Fibroblast of mammary gland (primary cell): ENCODE results near the gene ANKUB1.

Experiments used
- DNase-seq: peaks from one replicate; pipeline ENCODE4 v3.0.0-alpha.2; 2010; ENCODE audit warnings: low read depth
- H3K4me3 ChIP-seq: 2 replicates; pipeline ENCODE4 v1.5.1; 2011; ENCODE audit warnings: low read depth, mild to moderate bottlenecking, low read length, moderate library complexity; ENCODE audit not compliant: control insufficient read depth
- TF ChIP-seq, protein P1 (sequence below): conservative IDR thresholded peaks from 2 replicates; pipeline ENCODE4 v1.5.1; 2011; ENCODE audit warnings: low read depth, low read length, inconsistent platforms; ENCODE audit not compliant: control insufficient read depth, insufficient read depth

The ANKUB1 gene

DNA sequence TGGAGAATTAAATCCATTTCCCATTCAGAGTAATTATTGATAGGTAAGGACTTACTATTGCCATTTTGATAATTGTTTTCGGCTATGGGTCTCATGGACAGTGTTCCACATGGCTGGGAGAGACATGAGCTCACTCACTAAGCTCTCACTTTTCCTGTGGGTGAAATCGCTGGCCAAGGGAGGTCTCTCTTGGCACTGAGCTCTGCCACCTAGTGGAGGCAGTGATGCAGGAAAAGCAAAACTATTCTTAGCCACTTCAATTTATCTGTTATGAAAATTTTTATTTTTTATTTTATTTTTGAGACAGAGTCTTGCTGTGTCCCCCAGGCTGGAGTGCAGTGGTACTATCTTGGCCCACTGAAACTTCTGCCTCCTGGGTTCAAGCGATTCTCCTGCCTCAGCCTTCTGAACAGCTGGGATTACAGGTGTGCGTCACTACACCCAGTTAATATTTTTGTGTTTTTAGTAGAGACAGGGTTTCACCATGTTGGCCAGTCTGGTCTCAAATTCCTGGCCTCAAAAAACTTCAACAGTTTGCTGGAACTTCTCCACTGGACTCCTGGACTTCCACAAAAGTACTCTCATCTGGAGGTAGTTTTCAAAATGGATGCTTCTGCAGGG lies 16.0 kb upstream of the ANKUB1 start:
- DNase-seq: peak; percentile 81
- no peak overlapping the region for H3K4me3 ChIP-seq
- TF ChIP-seq, protein P1, sequence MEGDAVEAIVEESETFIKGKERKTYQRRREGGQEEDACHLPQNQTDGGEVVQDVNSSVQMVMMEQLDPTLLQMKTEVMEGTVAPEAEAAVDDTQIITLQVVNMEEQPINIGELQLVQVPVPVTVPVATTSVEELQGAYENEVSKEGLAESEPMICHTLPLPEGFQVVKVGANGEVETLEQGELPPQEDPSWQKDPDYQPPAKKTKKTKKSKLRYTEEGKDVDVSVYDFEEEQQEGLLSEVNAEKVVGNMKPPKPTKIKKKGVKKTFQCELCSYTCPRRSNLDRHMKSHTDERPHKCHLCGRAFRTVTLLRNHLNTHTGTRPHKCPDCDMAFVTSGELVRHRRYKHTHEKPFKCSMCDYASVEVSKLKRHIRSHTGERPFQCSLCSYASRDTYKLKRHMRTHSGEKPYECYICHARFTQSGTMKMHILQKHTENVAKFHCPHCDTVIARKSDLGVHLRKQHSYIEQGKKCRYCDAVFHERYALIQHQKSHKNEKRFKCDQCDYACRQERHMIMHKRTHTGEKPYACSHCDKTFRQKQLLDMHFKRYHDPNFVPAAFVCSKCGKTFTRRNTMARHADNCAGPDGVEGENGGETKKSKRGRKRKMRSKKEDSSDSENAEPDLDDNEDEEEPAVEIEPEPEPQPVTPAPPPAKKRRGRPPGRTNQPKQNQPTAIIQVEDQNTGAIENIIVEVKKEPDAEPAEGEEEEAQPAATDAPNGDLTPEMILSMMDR: peak; percentile 95

DNA sequence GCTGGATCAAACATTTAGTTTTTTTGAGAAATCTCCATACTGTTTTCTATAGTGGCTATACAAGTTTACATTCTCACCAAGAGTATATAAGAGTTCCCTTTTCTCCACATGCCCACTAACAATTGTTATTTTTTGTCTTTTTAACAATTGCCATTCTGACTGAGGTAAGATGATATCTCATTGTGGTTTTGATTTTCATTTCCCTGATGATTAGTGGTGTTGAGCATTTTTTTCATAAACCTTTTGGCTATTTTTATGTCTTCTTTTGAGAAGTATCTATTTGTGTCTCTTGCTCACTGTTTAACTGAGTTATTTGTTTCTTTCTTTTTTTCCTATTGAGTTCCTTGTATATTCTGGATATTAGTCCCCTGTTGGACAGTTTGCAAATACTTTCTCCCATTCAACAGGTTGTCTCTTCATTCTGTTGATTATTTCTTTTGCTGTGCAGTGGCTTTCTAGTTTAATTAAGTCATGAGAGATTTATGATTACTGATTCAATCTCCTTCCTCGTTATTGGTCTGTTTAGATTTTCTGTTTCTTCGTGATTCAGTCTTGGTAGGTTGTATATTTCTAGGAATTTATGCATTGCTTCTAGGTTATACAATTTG lies 13.9 kb upstream of the ANKUB1 start:
- no peak overlapping the region for H3K4me3 ChIP-seq
- no peak for DNase-seq
- TF ChIP-seq, protein P1: no peak

DNA sequence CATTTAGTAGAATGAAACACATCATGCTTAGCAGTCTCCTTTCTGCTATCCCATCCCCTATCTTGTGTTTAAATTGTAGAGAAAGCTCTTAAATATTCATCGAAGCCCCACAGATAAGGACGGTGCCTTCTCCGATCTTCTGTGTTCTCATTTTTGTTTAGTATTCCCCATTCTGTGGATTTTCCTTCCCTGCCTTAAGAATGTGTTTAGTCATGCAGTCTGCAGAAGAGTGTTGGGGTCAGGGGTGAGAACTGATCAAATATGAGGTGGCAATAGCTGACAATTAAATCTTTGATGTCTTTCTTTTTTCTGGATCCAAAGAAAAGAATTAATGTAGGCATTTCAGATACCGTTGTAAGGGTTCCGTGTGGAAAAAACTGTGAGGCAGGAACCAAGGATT lies 9.3 kb upstream of the ANKUB1 start:
- TF ChIP-seq, protein P1: no peak
- DNase-seq: no peak
- H3K4me3 ChIP-seq: no peak overlapping the region

DNA sequence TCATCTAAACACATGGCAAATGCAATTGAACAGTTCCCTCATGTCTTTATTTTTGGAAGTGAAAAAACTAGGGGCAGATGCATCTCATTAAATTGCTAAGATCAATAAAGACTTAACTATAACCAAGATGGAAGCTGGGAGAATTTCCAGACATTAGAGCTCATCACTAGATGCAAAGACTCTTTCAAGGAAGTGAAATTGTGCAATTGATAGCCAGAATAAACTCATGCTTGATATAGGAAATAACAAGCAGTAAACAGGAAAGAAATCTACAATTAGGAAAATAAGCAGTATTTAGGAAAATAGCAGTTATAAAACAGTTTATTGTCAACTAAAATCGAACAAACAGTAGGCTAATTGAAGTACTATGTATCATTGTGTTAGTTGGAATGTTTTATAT lies 8.8 kb upstream of the ANKUB1 start:
- no peak overlapping the region for H3K4me3 ChIP-seq
- TF ChIP-seq, protein P1: no peak
- DNase-seq: no peak

DNA sequence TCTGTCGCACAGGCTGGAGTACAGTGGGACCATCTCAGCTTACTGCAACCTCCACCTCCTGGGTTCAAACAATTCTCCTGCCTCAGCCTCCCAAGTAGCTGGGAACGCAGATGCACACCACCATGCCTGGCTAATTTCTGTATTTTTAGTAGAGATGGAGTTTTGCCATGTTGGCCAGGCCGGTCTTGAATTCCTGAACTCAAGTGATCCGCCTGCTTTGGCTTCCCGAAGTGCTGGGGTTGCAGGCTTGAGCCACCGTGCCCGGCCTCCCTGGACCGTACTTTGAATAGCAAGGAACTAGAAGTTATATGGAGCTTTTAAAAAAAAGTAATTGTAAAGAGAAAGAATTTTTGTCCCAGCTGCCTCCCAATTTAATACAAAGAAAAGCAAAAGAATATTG lies 8.3 kb upstream of the ANKUB1 start:
- TF ChIP-seq, protein P1: no peak
- DNase-seq: no peak
- H3K4me3 ChIP-seq: no peak overlapping the region

DNA sequence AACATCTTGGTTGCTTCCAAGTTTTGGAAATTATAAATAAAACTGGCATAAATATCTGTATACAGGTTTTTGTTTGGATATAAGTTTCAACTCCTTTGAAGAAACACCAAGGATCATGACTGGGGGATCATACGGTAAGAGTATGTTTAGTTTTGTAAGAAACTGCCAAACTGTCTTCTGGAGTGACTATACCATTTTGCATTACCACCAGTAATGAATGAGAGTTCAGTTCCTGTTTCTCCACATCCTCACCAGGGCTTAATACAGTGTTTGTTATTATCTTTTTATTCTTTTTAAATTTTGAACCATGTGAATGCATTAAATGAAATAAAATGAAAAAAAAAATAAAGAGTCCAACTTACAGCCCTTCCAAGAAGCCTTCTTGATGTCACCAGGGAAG lies 3.7 kb upstream of the ANKUB1 start:
- no peak for DNase-seq
- TF ChIP-seq, protein P1: no peak
- H3K4me3 ChIP-seq: no peak overlapping the region
